LNCAP (cell line): ENCODE measurements around the gene PFKFB3.

ENCODE experiments used
- CTCF ChIP-seq: fragments of 450-650 bp; IDR thresholded peaks from 2 replicates; pipeline ENCODE4 v1.5.1; 2017; ENCODE audit warnings: mild to moderate bottlenecking

PFKFB3 gene

GRCh38 chr10:6200734-6201515 is 1.8 kb upstream of the PFKFB3 start:
- TF ChIP-seq CTCF = no peak

- no peak for TF ChIP-seq CTCF
Observed at GRCh38 chr10:6201516-6201975, 1.2 kb upstream of the PFKFB3 start.

- no peak for TF ChIP-seq CTCF
Observed at GRCh38 chr10:6202098-6202683, 541 bp upstream of the PFKFB3 start.

- TF ChIP-seq CTCF = peak; percentile 51
Observed at GRCh38 chr10:6203331-6204062, 765 bp downstream of the PFKFB3 start.

GRCh38 chr10:6204063-6204340 is 1.3 kb downstream of the PFKFB3 start:
- TF ChIP-seq CTCF = no peak

- TF ChIP-seq CTCF = no peak
Observed at GRCh38 chr10:6204341-6205191, 1.8 kb downstream of the PFKFB3 start.

- TF ChIP-seq CTCF = no peak
Observed at GRCh38 chr10:6207658-6208057, 4.9 kb downstream of the PFKFB3 start.
